HG03097 (cell line): ENCODE results near the gene EFCAB14.
"Not testable (repeated sequence)": the region's sequence is repeated elsewhere in the genome, so short reads cannot be mapped to it uniquely, and the experiment has no call there.

Experiments
- ATAC-seq: cut with Tn5 transposase; IDR thresholded peaks from one replicate; pipeline ENCODE4 v1.9.1; 2021; ENCODE audit not compliant: unreplicated experiment, low FRiP score

The EFCAB14 gene

GRCh38 chr1:46718727-46719622 is at the start of gene EFCAB14:
TSS of gene EFCAB14 (minus strand) at chr1:46719114. CDS start at chr1:46718087, 1,027 bp downstream.
- peak; percentile 94 for ATAC-seq

GRCh38 chr1:46768445-46768844 is 49.5 kb upstream of the EFCAB14 start:
- ATAC-seq, result no peak

GRCh38 chr1:46767649-46768282 is 48.9 kb upstream of the EFCAB14 start:
- ATAC-seq, result no peak

- no peak for ATAC-seq
Measured at GRCh38 chr1:46764402-46764801, 45.5 kb upstream of the EFCAB14 start.

GRCh38 chr1:46761740-46762139 is 42.8 kb upstream of the EFCAB14 start:
- no peak for ATAC-seq

GRCh38 chr1:46760558-46761166 is 41.7 kb upstream of the EFCAB14 start:
- ATAC-seq, result no peak

GRCh38 chr1:46757956-46758528 is 39.1 kb upstream of the EFCAB14 start:
- ATAC-seq, result no peak

GRCh38 chr1:46757247-46757955 is 38.5 kb upstream of the EFCAB14 start:
- no peak for ATAC-seq

GRCh38 chr1:46755121-46755520 is 36.2 kb upstream of the EFCAB14 start:
- ATAC-seq, result no peak

- ATAC-seq, result not testable (repeated sequence)
Measured at GRCh38 chr1:46754707-46755106, 35.8 kb upstream of the EFCAB14 start.

GRCh38 chr1:46753985-46754384 is 35.1 kb upstream of the EFCAB14 start:
- no peak for ATAC-seq

GRCh38 chr1:46749921-46750404 is 31.0 kb upstream of the EFCAB14 start:
- no peak for ATAC-seq

- ATAC-seq, result no peak
Measured at GRCh38 chr1:46749404-46749803, 30.5 kb upstream of the EFCAB14 start.

- no peak for ATAC-seq
Measured at GRCh38 chr1:46747683-46748288, 28.9 kb upstream of the EFCAB14 start.

GRCh38 chr1:46742069-46742468 is 23.2 kb upstream of the EFCAB14 start:
- ATAC-seq, result no peak

- ATAC-seq, result no peak
Measured at GRCh38 chr1:46735708-46736324, 16.9 kb upstream of the EFCAB14 start.

GRCh38 chr1:46728327-46728873 is 9.5 kb upstream of the EFCAB14 start:
- not testable (repeated sequence) for ATAC-seq

GRCh38 chr1:46725736-46726108 is 6.8 kb upstream of the EFCAB14 start:
- ATAC-seq, result no peak
